GM12864 (cell line): Measurements from ENCODE around the gene TMPRSS4.

Source experiments
- DNase-seq: peaks from one replicate; pipeline ENCODE4 v3.0.0-alpha.2; 2011; ENCODE audit warnings: low read depth
- H3K4me3 ChIP-seq: 2 replicates; pipeline ENCODE4 v1.5.1; 2011; ENCODE audit warnings: mild to moderate bottlenecking, low read depth, low read length, control low read depth
- CTCF ChIP-seq: IDR thresholded peaks from 2 replicates; pipeline ENCODE4 v1.5.1; 2011; ENCODE audit warnings: low read depth, mild to moderate bottlenecking, moderate library complexity, low read length, control low read depth, inconsistent platforms; ENCODE audit errors: missing control alignments

Gene TMPRSS4

DNA sequence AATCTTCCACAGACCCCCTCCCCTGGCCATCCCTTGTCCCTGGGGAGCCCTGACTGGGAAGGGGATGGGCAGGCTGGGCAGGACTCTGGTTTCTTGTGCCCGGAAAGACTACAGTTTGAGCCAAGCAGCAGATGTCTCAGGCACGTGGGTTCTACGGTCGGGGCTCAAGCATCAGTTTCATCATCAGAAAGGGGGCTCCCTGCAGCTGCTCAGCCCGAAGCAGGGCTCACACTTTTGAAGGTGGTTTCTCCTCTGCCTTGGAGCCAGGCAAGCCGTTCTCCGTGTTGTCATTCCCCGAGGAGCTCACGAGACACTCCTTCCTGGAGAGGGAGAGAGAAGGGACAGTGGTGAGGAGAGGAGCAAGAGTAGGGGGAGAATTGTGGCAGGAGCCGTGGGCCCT lies 59.9 kb downstream of the TMPRSS4 start:
- DNase-seq: no peak
- H3K4me3 ChIP-seq: no peak overlapping the region
- no peak for TF ChIP-seq CTCF

GRCh38 chr11:118138839-118139420 lies 62.1 kb downstream of the TMPRSS4 start:
- DNase-seq: no peak
- no peak overlapping the region for H3K4me3 ChIP-seq
- TF ChIP-seq CTCF: no peak

- H3K4me3 ChIP-seq: no peak overlapping the region
- no peak for TF ChIP-seq CTCF
- DNase-seq: no peak
Observed at GRCh38 chr11:118139578-118139977, 62.7 kb downstream of the TMPRSS4 start.

GRCh38 chr11:118142081-118142480 lies 65.2 kb downstream of the TMPRSS4 start:
- no peak for TF ChIP-seq CTCF
- H3K4me3 ChIP-seq: no peak overlapping the region
- DNase-seq: no peak

DNA sequence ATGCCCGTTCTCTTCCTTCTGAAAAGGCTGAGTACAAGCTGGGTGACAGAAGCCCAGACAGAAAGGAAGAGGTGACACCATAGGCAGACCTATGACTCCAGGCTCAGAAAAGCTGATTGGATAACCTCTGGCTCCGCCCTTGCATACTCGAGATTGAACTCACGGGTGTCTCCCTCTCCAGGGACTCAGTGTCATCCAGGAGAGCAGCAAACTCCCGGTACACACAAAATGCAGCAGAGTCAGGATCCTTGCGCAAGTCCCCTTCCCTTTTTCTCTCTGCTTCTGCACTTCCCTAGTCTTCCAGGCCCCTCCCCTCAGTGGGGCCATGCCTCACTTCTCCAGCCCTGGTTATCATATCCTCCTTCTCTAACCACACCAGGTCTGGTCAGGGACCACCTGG lies 65.9 kb downstream of the TMPRSS4 start:
- H3K4me3 ChIP-seq: no peak overlapping the region
- TF ChIP-seq CTCF: no peak
- DNase-seq: no peak

DNA sequence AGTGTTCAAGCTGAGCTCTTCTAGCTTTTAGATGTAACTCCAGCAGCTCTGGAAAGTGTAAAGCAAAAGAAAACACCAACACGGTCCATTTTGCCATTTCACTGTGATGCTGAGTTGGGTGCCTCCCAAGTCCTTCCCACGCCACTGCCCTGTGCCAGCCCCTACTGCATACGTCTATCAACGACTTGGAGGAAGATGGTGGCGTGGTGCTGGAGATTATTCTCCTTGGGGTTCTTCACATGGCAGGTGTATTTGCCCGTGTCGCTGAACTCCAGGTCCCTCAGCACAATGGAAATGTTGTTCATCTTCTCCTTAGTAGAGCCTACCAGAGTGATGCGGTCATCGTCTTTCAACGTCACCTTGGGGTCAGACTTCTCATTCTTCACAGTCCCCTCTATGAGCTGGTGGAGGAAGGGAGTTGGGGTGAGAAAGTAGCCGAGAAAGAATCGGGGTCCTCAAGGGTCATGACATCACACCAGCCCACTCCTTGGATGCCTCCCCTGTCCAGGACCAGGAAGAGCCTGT lies 66.8 kb downstream of the TMPRSS4 start:
- no peak for TF ChIP-seq CTCF
- no peak overlapping the region for H3K4me3 ChIP-seq

More for the DNA sequence above, 66.8 kb downstream of the TMPRSS4 start:
- no peak for DNase-seq
